ENCODE measurements around the gene ERCC6L. TPM values are rescaled to one million over a fixed set of nuclear protein-coding genes. Genes with fewer than 3 reads are reported as not detected.

Gene ERCC6L
- total and polyA plus RNA-seq, 2 of the 13 experiments (the other 11 are each of a cell fraction or from before 2014, with no cell fraction given) = 0.86 to 9.5 TPM

DNA sequence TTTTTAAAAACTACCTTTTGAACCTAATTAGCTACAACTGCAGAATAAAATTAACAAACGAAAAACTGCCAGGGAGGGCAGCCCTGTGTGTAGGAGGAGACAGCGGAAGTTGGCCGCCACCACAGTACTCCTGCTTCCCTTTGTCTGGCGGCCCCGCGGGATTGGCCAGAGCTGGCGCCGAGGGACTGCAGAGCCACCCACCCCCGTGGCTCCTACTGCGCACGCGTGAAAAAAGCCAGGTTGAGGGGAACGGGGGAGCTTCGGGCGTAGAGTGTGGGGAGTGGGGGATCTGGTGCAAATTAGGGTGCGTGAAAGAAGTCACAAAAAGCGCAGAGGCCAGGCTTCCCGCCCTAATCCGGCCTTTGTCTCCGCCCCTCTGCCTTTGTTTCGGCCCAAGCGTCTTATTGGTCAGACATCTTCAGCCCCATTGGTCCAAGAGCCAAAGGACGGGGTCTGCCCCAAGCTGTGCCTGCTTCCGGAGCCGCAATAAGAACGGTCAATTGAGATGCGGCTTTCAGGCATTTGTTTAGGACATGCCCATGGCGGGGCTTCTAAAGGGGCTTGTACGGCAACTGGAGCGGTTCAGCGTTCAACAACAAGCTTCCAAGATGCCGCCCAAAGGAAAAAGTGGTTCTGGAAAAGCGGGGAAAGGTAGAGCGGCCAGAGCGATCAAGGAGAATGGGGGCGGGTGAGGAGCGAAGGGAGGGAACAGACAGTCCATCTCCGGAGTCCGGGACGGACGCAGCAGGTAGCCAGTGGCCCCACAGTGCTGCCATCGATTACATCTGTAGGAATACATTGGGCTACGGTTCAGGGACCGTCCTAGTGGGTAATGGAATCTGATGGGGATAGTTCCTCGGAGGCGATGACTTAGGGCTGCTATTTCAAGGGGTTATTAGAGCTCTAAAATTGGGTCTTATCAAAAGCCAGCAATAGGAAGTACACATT lies 57.4 kb downstream of the ERCC6L start, which contains the start of gene PIN4 (continued):
- TF ChIP-seq, protein P1, sequence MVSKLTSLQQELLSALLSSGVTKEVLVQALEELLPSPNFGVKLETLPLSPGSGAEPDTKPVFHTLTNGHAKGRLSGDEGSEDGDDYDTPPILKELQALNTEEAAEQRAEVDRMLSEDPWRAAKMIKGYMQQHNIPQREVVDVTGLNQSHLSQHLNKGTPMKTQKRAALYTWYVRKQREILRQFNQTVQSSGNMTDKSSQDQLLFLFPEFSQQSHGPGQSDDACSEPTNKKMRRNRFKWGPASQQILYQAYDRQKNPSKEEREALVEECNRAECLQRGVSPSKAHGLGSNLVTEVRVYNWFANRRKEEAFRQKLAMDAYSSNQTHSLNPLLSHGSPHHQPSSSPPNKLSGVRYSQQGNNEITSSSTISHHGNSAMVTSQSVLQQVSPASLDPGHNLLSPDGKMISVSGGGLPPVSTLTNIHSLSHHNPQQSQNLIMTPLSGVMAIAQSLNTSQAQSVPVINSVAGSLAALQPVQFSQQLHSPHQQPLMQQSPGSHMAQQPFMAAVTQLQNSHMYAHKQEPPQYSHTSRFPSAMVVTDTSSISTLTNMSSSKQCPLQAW (CRISPR knock-in tag; IDR thresholded peaks at IDR 0.05) = peak; percentile 46; the same call in 1 of the 2 replicates
- TF ChIP-seq NCOR1 (IDR thresholded peaks at IDR 0.05; ENCODE audit: borderline replicate concordance, low read length) (peak; percentile 19; the same call in 1 of the 2 replicates), REPIN1 (CRISPR knock-in tag; IDR thresholded peaks at IDR 0.05; ENCODE audit: borderline replicate concordance, low read depth) (0 out of 2 replicates have a peak, but pooled peaks have one; percentile 20), ZNF678 (CRISPR knock-in tag; IDR thresholded peaks at IDR 0.05) (no peak), ZFX (CRISPR knock-in tag; IDR thresholded peaks at IDR 0.05; ENCODE audit: low read depth) (peak; percentile 33; the same call in 1 of the 2 replicates), ZBTB7A (CRISPR knock-in tag; IDR thresholded peaks at IDR 0.05) (no peak), KMT2A (CRISPR knock-in tag; IDR thresholded peaks at IDR 0.05) (no peak), POLR2AphosphoS5 (IDR thresholded peaks at IDR 0.05; ENCODE audit: low read depth, low read length) (peak; percentile 57), HNF4A (CRISPR knock-in tag; IDR thresholded peaks at IDR 0.05) (peak; percentile 72), CAMTA2 (CRISPR knock-in tag; IDR thresholded peaks at IDR 0.05; ENCODE audit: borderline replicate concordance) (no peak), ZNF430 (CRISPR knock-in tag; IDR thresholded peaks at IDR 0.05) (no peak), RFXAP (CRISPR knock-in tag; IDR thresholded peaks at IDR 0.05; ENCODE audit: borderline replicate concordance) (peak; percentile 30; the same call in 1 of the 2 replicates), CBX5 (CRISPR knock-in tag; IDR thresholded peaks at IDR 0.05; ENCODE audit: borderline replicate concordance) (no peak), ZNF883 (CRISPR knock-in tag; IDR thresholded peaks at IDR 0.05; ENCODE audit: not compliant biosample characterization) (no peak), PITX1 (CRISPR knock-in tag; IDR thresholded peaks at IDR 0.05) (0 out of 2 replicates have a peak, but pooled peaks have one; percentile 26), SRSF4 (IDR thresholded peaks at IDR 0.05; ENCODE audit: low read depth, low read length, poor library complexity, severe bottlenecking) (no peak), ZBTB8A (CRISPR knock-in tag; IDR thresholded peaks at IDR 0.05; ENCODE audit: borderline replicate concordance, low read depth) (no peak), DR1 (CRISPR knock-in tag; IDR thresholded peaks at IDR 0.05) (peak; percentile 98)
- TF ChIP-seq, protein P2, sequence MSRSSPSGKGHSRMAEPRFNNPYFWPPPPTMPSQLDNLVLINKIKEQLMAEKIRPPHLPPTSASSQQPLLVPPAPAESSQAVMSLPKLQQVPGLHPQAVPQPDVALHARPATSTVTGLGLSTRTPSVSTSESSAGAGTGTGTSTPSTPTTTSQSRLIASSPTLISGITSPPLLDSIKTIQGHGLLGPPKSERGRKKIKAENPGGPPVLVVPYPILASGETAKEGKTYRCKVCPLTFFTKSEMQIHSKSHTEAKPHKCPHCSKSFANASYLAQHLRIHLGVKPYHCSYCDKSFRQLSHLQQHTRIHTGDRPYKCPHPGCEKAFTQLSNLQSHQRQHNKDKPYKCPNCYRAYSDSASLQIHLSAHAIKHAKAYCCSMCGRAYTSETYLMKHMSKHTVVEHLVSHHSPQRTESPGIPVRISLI (CRISPR knock-in tag; IDR thresholded peaks at IDR 0.05; ENCODE audit: borderline replicate concordance) = no peak
- TF ChIP-seq, protein P3, sequence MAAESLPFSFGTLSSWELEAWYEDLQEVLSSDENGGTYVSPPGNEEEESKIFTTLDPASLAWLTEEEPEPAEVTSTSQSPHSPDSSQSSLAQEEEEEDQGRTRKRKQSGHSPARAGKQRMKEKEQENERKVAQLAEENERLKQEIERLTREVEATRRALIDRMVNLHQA (CRISPR knock-in tag; IDR thresholded peaks at IDR 0.05) = no peak
- TF ChIP-seq, protein P4, sequence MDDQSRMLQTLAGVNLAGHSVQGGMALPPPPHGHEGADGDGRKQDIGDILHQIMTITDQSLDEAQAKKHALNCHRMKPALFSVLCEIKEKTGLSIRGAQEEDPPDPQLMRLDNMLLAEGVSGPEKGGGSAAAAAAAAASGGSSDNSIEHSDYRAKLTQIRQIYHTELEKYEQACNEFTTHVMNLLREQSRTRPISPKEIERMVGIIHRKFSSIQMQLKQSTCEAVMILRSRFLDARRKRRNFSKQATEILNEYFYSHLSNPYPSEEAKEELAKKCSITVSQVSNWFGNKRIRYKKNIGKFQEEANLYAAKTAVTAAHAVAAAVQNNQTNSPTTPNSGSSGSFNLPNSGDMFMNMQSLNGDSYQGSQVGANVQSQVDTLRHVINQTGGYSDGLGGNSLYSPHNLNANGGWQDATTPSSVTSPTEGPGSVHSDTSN (CRISPR knock-in tag; IDR thresholded peaks at IDR 0.05; ENCODE audit: borderline replicate concordance) = no peak
- TF ChIP-seq, protein P5, sequence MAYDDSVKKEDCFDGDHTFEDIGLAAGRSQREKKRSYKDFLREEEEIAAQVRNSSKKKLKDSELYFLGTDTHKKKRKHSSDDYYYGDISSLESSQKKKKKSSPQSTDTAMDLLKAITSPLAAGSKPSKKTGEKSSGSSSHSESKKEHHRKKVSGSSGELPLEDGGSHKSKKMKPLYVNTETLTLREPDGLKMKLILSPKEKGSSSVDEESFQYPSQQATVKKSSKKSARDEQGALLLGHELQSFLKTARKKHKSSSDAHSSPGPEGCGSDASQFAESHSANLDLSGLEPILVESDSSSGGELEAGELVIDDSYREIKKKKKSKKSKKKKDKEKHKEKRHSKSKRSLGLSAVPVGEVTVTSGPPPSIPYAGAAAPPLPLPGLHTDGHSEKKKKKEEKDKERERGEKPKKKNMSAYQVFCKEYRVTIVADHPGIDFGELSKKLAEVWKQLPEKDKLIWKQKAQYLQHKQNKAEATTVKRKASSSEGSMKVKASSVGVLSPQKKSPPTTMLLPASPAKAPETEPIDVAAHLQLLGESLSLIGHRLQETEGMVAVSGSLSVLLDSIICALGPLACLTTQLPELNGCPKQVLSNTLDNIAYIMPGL (CRISPR knock-in tag; IDR thresholded peaks at IDR 0.05; ENCODE audit: borderline replicate concordance in 1 of 2, low read depth in 1 of 2) = peak in 1 of 2 experiments; percentile 51; a peak in 1 of 4 replicates

Data from HepG2 (cell line).